Astrocyte of the spinal cord (primary cell): ENCODE measurements around the gene ACSL3.

ENCODE experiments used
- DNase-seq: peaks from one replicate; pipeline ENCODE4 v3.0.0; 2011; ENCODE audit warnings: low read depth, low spot score
- H3K4me3 ChIP-seq: 2 replicates; pipeline ENCODE4 v1.5.1; 2011; ENCODE audit warnings: low read depth, mild to moderate bottlenecking, low read length, moderate library complexity
- in situ Hi-C: cut with HindIII; loops from 2 replicates; pipeline ENCODE4 v1.10.0; 2017; ENCODE audit warnings: low sequenced_read_pairs
- TF ChIP-seq, protein P1 (sequence below): IDR thresholded peaks from 2 replicates; pipeline ENCODE4 v1.5.1; 2012; ENCODE audit warnings: low read depth, mild to moderate bottlenecking, low read length, inconsistent platforms

Gene ACSL3

DNA sequence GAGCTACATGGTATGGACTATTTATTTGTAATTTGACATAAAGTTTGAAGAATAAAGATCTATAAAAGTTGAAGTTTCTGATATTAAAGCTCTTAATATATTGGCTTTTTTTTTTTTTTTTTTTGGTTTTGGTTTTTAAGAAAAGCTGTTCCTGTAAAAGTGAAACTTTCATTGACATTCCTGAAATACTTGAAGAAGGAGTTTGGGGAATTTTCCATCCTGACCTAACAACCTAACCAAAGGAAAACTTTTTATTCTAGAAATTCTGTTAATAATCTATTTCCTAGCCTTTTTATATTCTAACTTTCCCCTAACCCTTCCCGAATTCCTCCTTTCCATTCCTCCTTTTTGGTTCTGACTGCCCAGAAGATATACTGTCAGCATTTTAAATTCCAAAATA is 83.7 kb downstream of the ACSL3 start:
- no peak for DNase-seq
- H3K4me3 ChIP-seq, result no peak overlapping the region
- TF ChIP-seq, protein P1, sequence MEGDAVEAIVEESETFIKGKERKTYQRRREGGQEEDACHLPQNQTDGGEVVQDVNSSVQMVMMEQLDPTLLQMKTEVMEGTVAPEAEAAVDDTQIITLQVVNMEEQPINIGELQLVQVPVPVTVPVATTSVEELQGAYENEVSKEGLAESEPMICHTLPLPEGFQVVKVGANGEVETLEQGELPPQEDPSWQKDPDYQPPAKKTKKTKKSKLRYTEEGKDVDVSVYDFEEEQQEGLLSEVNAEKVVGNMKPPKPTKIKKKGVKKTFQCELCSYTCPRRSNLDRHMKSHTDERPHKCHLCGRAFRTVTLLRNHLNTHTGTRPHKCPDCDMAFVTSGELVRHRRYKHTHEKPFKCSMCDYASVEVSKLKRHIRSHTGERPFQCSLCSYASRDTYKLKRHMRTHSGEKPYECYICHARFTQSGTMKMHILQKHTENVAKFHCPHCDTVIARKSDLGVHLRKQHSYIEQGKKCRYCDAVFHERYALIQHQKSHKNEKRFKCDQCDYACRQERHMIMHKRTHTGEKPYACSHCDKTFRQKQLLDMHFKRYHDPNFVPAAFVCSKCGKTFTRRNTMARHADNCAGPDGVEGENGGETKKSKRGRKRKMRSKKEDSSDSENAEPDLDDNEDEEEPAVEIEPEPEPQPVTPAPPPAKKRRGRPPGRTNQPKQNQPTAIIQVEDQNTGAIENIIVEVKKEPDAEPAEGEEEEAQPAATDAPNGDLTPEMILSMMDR, result no peak
- in situ Hi-C loops, result no loop called here

DNA sequence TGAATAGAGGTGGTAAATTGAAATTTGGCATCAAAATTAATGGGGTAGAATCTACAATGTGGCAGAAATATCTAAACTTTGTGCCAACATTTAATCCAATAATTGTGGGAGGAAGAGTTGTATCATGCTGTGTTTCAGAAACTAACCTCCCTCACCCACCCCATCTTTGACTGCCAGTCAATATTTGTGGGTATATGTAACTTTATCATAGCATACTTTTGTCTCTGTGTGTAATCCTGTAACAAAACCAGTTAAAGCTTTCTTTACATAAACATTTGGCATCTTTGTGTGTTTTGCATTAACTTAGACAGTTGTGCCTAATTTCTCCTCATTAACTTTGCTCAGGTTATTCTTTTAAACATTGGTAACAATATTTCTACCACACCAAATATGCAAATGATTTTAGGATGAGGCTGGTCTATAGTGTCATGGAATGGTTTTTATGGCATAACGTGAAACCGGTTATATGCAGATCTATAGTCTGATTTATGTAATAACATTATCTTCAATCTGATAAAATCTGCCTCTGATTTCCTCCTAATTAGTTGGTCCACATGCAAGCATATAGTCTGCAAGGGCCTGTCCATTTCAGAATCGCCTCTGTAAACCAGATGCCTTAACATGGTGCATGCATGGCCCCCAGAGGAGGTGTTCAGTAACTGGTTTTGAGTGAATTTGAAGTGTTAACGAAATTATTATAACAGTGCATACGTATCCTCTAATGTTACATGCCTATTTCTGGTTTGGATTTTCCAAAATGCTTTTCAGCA is 84.3 kb downstream of the ACSL3 start:
- TF ChIP-seq, protein P1, result no peak

GRCh38 chr2:222945887-222946286 is 85.1 kb downstream of the ACSL3 start:
- TF ChIP-seq, protein P1, result no peak
- no peak for DNase-seq
- no peak overlapping the region for H3K4me3 ChIP-seq
- in situ Hi-C loops, result no loop called here

More for the DNA sequence above, 84.3 kb downstream of the ACSL3 start:
- DNase-seq, result no peak
- H3K4me3 ChIP-seq, result no peak overlapping the region
- in situ Hi-C loops, result no loop called here

DNA sequence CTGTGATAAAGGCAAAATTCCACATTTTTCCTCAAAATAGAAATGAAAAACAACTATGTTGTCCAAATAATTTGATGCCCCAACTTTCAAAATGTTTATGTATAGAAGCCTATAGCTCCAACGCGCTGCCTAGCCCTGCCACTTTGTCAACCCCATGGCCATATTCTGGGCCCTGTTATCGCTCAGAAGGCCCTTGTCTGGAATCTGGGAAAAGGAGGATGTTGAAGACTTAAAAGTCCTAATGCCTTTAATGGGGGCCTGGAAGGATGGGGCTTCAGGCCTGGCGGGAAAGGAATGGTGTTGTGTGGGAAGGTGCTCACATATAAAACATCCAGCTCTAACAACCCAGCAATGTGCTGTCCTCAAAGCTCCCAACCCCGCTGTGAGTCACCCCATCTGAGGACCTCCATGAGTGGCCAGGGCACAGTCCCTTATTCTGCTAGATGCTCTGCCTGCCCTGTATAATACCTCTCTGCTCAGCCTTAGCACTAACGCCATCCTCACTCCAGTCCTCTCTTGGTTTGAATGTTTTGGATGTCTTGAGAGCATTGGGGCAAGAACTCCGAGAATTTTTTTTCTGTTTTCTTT is 86.0 kb downstream of the ACSL3 start:
- no peak overlapping the region for H3K4me3 ChIP-seq
- TF ChIP-seq, protein P1, result no peak
- DNase-seq, result no peak
- in situ Hi-C loops, result no loop called here

- no peak for DNase-seq
- in situ Hi-C loops, result no loop called here
- no peak overlapping the region for H3K4me3 ChIP-seq
- TF ChIP-seq, protein P1, result no peak
Observed at GRCh38 chr2:222949073-222949472, 88.2 kb downstream of the ACSL3 start.

DNA sequence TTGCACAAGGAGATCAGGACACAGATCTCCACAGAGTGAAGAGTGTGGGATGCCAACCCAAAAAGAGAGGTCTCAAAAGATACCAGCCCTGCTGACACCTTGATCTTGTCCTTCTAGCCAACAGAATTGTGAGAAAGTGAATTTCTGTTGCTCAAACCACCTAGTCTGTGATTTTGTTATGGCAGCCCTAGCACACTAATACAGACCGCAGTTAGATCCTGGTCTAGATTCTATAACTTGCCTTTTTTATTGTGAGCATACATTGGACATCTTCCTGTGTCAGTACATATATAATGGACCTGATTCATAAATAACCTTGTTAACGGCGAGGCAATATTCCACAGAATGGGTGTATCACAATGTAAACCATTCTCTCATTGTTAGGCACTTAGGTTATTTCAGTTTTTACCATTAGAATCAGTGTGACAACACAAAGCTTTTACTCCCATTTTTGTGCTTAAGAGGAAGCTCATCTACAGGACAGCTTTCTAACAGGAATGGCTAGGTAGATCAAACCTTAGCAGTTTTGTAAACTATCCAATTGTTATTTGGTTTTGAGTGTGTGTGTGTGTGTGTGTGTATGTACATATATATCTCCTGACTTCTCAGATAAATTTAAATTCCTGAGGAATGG is 89.0 kb downstream of the ACSL3 start:
- in situ Hi-C loops, result no loop called here
- DNase-seq, result no peak
- TF ChIP-seq, protein P1, result no peak
- no peak overlapping the region for H3K4me3 ChIP-seq
